HG03457 (cell line): ENCODE data around the gene SYTL3.
"Not testable (repeated sequence)": the region's sequence is repeated elsewhere in the genome, so short reads cannot be mapped to it uniquely, and the experiment has no call there.

Source experiments
- ATAC-seq: cut with Tn5 transposase; IDR thresholded peaks from one replicate; pipeline ENCODE4 v1.9.1; 2021; ENCODE audit warnings: moderate number of reproducible peaks; ENCODE audit not compliant: unreplicated experiment

The SYTL3 gene

GRCh38 chr6:158686791-158687381 lies 37.0 kb downstream of the SYTL3 start:
- peak; percentile 78 for ATAC-seq

- no peak for ATAC-seq
Observed at GRCh38 chr6:158687506-158687905, 37.7 kb downstream of the SYTL3 start.

GRCh38 chr6:158688860-158689259 lies 39.0 kb downstream of the SYTL3 start:
- no peak for ATAC-seq

GRCh38 chr6:158694913-158695312 lies 45.1 kb downstream of the SYTL3 start:
- no peak for ATAC-seq

GRCh38 chr6:158697811-158698210 lies 48.0 kb downstream of the SYTL3 start:
- no peak for ATAC-seq

- no peak for ATAC-seq
Observed at GRCh38 chr6:158698931-158699330, 49.1 kb downstream of the SYTL3 start.

GRCh38 chr6:158701268-158701667 lies 51.4 kb downstream of the SYTL3 start:
- not testable (repeated sequence) for ATAC-seq

GRCh38 chr6:158703111-158703836 lies 53.4 kb downstream of the SYTL3 start:
- ATAC-seq = no peak

- peak; percentile 89 for ATAC-seq
Observed at GRCh38 chr6:158703837-158704822, 54.3 kb downstream of the SYTL3 start.

- no peak for ATAC-seq
Observed at GRCh38 chr6:158705386-158706126, 55.7 kb downstream of the SYTL3 start.

GRCh38 chr6:158706369-158706982 lies 56.6 kb downstream of the SYTL3 start:
- no peak for ATAC-seq

- no peak for ATAC-seq
Observed at GRCh38 chr6:158707120-158707820, 57.4 kb downstream of the SYTL3 start.

GRCh38 chr6:158707821-158708195 lies 58.0 kb downstream of the SYTL3 start:
- no peak for ATAC-seq

- no peak for ATAC-seq
Observed at GRCh38 chr6:158708239-158708638, 58.4 kb downstream of the SYTL3 start.

GRCh38 chr6:158709809-158710208 lies 60.0 kb downstream of the SYTL3 start:
- ATAC-seq = no peak

- no peak for ATAC-seq
Observed at GRCh38 chr6:158711264-158711663, 61.4 kb downstream of the SYTL3 start.

- ATAC-seq = no peak
Observed at GRCh38 chr6:158713469-158713868, 63.6 kb downstream of the SYTL3 start.

GRCh38 chr6:158714706-158715105 lies 64.9 kb downstream of the SYTL3 start:
- ATAC-seq = no peak

- ATAC-seq = peak; percentile 51
Observed at GRCh38 chr6:158715330-158716311, 65.8 kb downstream of the SYTL3 start.
